Measurements from ENCODE around the gene ANAPC16. TPM values are rescaled to one million over a fixed set of nuclear protein-coding genes. Genes with fewer than 3 reads are reported as not detected.

The ANAPC16 gene
- total and polyA plus RNA-seq, 2 experiments from 2014 or later, result 77.5 to 126 TPM

GRCh38 chr10:72200883-72201282, 14.9 kb upstream of the ANAPC16 start (continued):
- TF ChIP-seq CTCF (conservative IDR thresholded peaks at IDR 0.05; ENCODE audit: low read depth in 2 of 2) (no peak), ZNF331 (CRISPR knock-in tag; IDR thresholded peaks at IDR 0.05; ENCODE audit: low read depth) (no peak), ZNF114 (CRISPR knock-in tag; IDR thresholded peaks at IDR 0.05) (no peak)

GRCh38 chr10:72201293-72201692, 14.5 kb upstream of the ANAPC16 start:
- Histone ChIP-seq H3K27me3 (ENCODE audit: insufficient read depth) (no peaks in the 10 kb centered on the region), H3K9me2 (ENCODE audit: insufficient read depth) (no peaks in the 10 kb centered on the region), H2AFZ (no peak overlapping the region), H4K20me1 (replicated peaks; ENCODE audit: insufficient read depth) (no peaks in the 10 kb centered on the region; the same call in 1 of the 2 replicates), H3K4me3 (no peak overlapping the region), H3K4me2 (no peak overlapping the region), H3F3A (replicated peaks; ENCODE audit: low read depth) (peaks cover 9% of the 10 kb centered on the region; the same call in 1 of the 2 replicates), H3K4me1 (ENCODE audit: insufficient read depth) (no peaks in the 10 kb centered on the region), H3K27ac (ENCODE audit: low read depth) (no peak overlapping the region), H3K79me2 (replicated peaks; ENCODE audit: insufficient read depth) (no peaks in the 10 kb centered on the region), H3K36me3 (ENCODE audit: insufficient read depth) (peaks cover 14% of the 10 kb centered on the region; the same call in 1 of the 2 replicates)
- DNase-seq (ENCODE audit: low spot score) (no peak), ATAC-seq (no peak)
- Mint-ChIP-seq H3K27ac (no peak overlapping the region), H3K4me3 (no peak overlapping the region), H3K4me1 (no peaks in the 10 kb centered on the region), H3K36me3 (ENCODE audit: low read depth) (peaks cover 40% of the 10 kb centered on the region; the same call in 2 of the 3 replicates), H3K27me3 (ENCODE audit: insufficient read depth, low read depth, poor library complexity) (peaks cover 2% of the 10 kb centered on the region), H3K9me3 (peaks cover 3% of the 10 kb centered on the region; the same call in 2 of the 3 replicates)
- no peak for TF ChIP-seq ZNF331 (CRISPR knock-in tag; IDR thresholded peaks at IDR 0.05; ENCODE audit: low read depth)

- ATAC-seq (no peak), DNase-seq (ENCODE audit: low spot score) (no peak)
- Histone ChIP-seq H3K27ac (ENCODE audit: low read depth) (no peak overlapping the region), H3F3A (replicated peaks; ENCODE audit: low read depth) (peaks cover 7% of the 10 kb centered on the region; the same call in 1 of the 2 replicates), H2AFZ (no peak overlapping the region), H3K4me3 (no peak overlapping the region), H3K4me1 (ENCODE audit: insufficient read depth) (no peaks in the 10 kb centered on the region), H3K27me3 (ENCODE audit: insufficient read depth) (no peaks in the 10 kb centered on the region), H3K79me2 (replicated peaks; ENCODE audit: insufficient read depth) (no peaks in the 10 kb centered on the region), H3K9me2 (ENCODE audit: insufficient read depth) (no peaks in the 10 kb centered on the region), H4K20me1 (replicated peaks; ENCODE audit: insufficient read depth) (no peaks in the 10 kb centered on the region; the same call in 1 of the 2 replicates), H3K36me3 (ENCODE audit: insufficient read depth) (peaks cover 6% of the 10 kb centered on the region; the same call in 1 of the 2 replicates), H3K4me2 (no peak overlapping the region)
- H3K36me3 Mint-ChIP-seq (ENCODE audit: low read depth), result peaks cover 37% of the 10 kb centered on the region; the same call in 2 of the 3 replicates
- peaks cover 2% of the 10 kb centered on the region for H3K27me3 Mint-ChIP-seq (ENCODE audit: insufficient read depth, low read depth, poor library complexity)
- H3K4me1 Mint-ChIP-seq, result no peaks in the 10 kb centered on the region
- H3K4me3 Mint-ChIP-seq, result no peak overlapping the region
- no peak overlapping the region for H3K27ac Mint-ChIP-seq
- peaks cover 3% of the 10 kb centered on the region; the same call in 2 of the 3 replicates for H3K9me3 Mint-ChIP-seq
- no peak for TF ChIP-seq ZNF331 (CRISPR knock-in tag; IDR thresholded peaks at IDR 0.05; ENCODE audit: low read depth)
- no peak for TF ChIP-seq EZH2phosphoT487 (IDR thresholded peaks at IDR 0.05; ENCODE audit: unreplicated experiment)
- TF ChIP-seq CTCF (conservative IDR thresholded peaks at IDR 0.05; ENCODE audit: low read depth in 2 of 2), result no peak
- no peak for TF ChIP-seq ZNF462 (CRISPR knock-in tag; IDR thresholded peaks at IDR 0.05)
- TF ChIP-seq CREB1 (CRISPR knock-in tag; IDR thresholded peaks at IDR 0.05; ENCODE audit: low read depth), result no peak
Observed at GRCh38 chr10:72204296-72204695, 11.5 kb upstream of the ANAPC16 start.

Data from GM23338 (cell line).